ENCODE data around the gene ZFYVE28.

Gene ZFYVE28

GRCh38 chr4:2271279-2272025 lies 147.0 kb downstream of the ZFYVE28 start:
- DNase-seq (ENCODE audit: low spot score), result no peak

GRCh38 chr4:2270341-2271165 lies 147.9 kb downstream of the ZFYVE28 start:
- no peak for DNase-seq (ENCODE audit: low spot score)

- DNase-seq (ENCODE audit: low spot score), result no peak
Measured at GRCh38 chr4:2269618-2270163, 148.8 kb downstream of the ZFYVE28 start.

GRCh38 chr4:2269206-2269531 lies 149.3 kb downstream of the ZFYVE28 start:
- no peak for DNase-seq (ENCODE audit: low spot score)

- no peak for DNase-seq (ENCODE audit: low spot score)
Measured at GRCh38 chr4:2268357-2269205, 149.9 kb downstream of the ZFYVE28 start.

- no peak for DNase-seq (ENCODE audit: low spot score)
Measured at GRCh38 chr4:2267841-2268240, 150.6 kb downstream of the ZFYVE28 start.

GRCh38 chr4:2267320-2267811 lies 151.1 kb downstream of the ZFYVE28 start:
- no peak for DNase-seq (ENCODE audit: low spot score)

GRCh38 chr4:2266821-2267220 lies 151.6 kb downstream of the ZFYVE28 start:
- DNase-seq (ENCODE audit: low spot score), result no peak

- peak; percentile 49 for DNase-seq (ENCODE audit: low spot score)
Measured at GRCh38 chr4:2266181-2266580, 152.3 kb downstream of the ZFYVE28 start.

GRCh38 chr4:2265113-2266110 lies 153.0 kb downstream of the ZFYVE28 start:
- DNase-seq (ENCODE audit: low spot score), result no peak

- no peak for DNase-seq (ENCODE audit: low spot score)
Measured at GRCh38 chr4:2264481-2265041, 153.9 kb downstream of the ZFYVE28 start.

GRCh38 chr4:2263926-2264321 lies 154.5 kb downstream of the ZFYVE28 start:
- DNase-seq (ENCODE audit: low spot score), result no peak

- DNase-seq (ENCODE audit: low spot score), result no peak
Measured at GRCh38 chr4:2262944-2263250, 155.5 kb downstream of the ZFYVE28 start.

- peak; percentile 96 for DNase-seq (ENCODE audit: low spot score)
Measured at GRCh38 chr4:2262145-2262943, 156.1 kb downstream of the ZFYVE28 start.

GRCh38 chr4:2261853-2262144 lies 156.6 kb downstream of the ZFYVE28 start, which contains the start of gene MXD4:
Gene MXD4 (minus strand): TSS chr4:2262109. CDS start chr4:2261980, 129 bp downstream.
- DNase-seq (ENCODE audit: low spot score), result no peak

- DNase-seq (ENCODE audit: low spot score), result peak; percentile 86
Measured at GRCh38 chr4:2261110-2261852, 157.2 kb downstream of the ZFYVE28 start.

GRCh38 chr4:2260344-2261109 lies 157.9 kb downstream of the ZFYVE28 start:
- DNase-seq (ENCODE audit: low spot score), result no peak
